Mesothelial cell of epicardium (in vitro differentiated cells): ENCODE measurements around the gene TSPAN16. TPM values are rescaled to one million over a fixed set of nuclear protein-coding genes. Genes with fewer than 3 reads are reported as not detected.

Source experiments
- DNase-seq, 2 experiments: peaks; one replicate each; pipeline ENCODE4 v3.0.0; 2021; ENCODE audit warnings: low spot score in 2 of 2; ENCODE audit not compliant: unreplicated experiment in 2 of 2
- H3K27ac Mint-ChIP-seq: 2 replicates; pipeline ENCODE4 v1.8.0; 2021; ENCODE audit warnings: mixed read lengths
- H3K27me3 Mint-ChIP-seq: 2 replicates; pipeline ENCODE4 v1.8.0; 2021; ENCODE audit warnings: low read depth, mixed read lengths
- H3K36me3 Mint-ChIP-seq: 2 replicates; pipeline ENCODE4 v1.8.0; 2021; ENCODE audit warnings: mixed read lengths
- H3K4me1 Mint-ChIP-seq: 2 replicates; pipeline ENCODE4 v1.8.0; 2021; ENCODE audit warnings: mixed read lengths
- H3K4me3 Mint-ChIP-seq: 2 replicates; pipeline ENCODE4 v1.8.0; 2021; ENCODE audit warnings: mild to moderate bottlenecking, moderate library complexity, mixed read lengths
- H3K9me3 Mint-ChIP-seq: 2 replicates; pipeline ENCODE4 v1.8.0; 2021; ENCODE audit warnings: mixed read lengths
- total RNA-seq: library from RNA; stranded (reverse); gene quantifications from 3 replicates; pipeline ENCODE4 v1.2.1, GENCODE V29; 2021
- TF ChIP-seq, protein P1 (sequence below): fragments of 200-600 bp; sonication (generic); IDR thresholded peaks from one replicate; pipeline ENCODE4 v1.5.0; 2021; ENCODE audit warnings: antibody characterized with exemption; ENCODE audit not compliant: unreplicated experiment

The TSPAN16 gene
- total RNA-seq, 1 donor from 2014 or later: not detected

GRCh38 chr19:11361771-11362731 lies 66.1 kb downstream of the TSPAN16 start:
- Mint-ChIP-seq H3K27me3 (peaks cover 48% of the 10 kb centered on the region), H3K36me3 (peaks cover 15% of the 10 kb centered on the region), H3K9me3 (no peaks in the 10 kb centered on the region), H3K4me1 (no peaks in the 10 kb centered on the region), H3K27ac (no peak overlapping the region), H3K4me3 (peak overlapping the region; percentile 39)
- TF ChIP-seq, protein P1, sequence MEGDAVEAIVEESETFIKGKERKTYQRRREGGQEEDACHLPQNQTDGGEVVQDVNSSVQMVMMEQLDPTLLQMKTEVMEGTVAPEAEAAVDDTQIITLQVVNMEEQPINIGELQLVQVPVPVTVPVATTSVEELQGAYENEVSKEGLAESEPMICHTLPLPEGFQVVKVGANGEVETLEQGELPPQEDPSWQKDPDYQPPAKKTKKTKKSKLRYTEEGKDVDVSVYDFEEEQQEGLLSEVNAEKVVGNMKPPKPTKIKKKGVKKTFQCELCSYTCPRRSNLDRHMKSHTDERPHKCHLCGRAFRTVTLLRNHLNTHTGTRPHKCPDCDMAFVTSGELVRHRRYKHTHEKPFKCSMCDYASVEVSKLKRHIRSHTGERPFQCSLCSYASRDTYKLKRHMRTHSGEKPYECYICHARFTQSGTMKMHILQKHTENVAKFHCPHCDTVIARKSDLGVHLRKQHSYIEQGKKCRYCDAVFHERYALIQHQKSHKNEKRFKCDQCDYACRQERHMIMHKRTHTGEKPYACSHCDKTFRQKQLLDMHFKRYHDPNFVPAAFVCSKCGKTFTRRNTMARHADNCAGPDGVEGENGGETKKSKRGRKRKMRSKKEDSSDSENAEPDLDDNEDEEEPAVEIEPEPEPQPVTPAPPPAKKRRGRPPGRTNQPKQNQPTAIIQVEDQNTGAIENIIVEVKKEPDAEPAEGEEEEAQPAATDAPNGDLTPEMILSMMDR: no peak
- DNase-seq: no peak

DNA sequence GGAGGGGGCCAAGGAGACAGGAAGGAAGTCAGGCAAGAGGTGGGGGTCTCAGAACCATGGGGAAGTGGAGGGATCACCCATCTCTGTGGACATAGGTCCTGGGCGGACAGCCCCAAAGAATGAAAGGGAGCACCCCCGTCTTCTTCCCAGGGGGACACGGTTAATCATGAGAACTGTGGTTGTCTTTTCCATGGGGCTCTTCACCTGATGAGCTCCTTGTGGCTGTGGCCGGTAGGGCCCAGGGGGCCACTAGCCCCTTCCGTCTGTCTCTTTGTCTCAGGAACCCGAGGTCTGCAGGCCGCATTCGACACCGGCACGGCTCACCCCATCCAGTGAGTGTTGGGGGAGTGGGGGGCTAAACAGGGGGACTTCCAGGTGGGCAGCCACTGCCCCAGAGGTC lies 67.9 kb downstream of the TSPAN16 start:
- Mint-ChIP-seq H3K4me1 (no peaks in the 10 kb centered on the region), H3K27ac (no peak overlapping the region), H3K36me3 (peaks cover 15% of the 10 kb centered on the region), H3K9me3 (no peaks in the 10 kb centered on the region), H3K27me3 (peaks cover 38% of the 10 kb centered on the region), H3K4me3 (no peak overlapping the region)
- no peak for DNase-seq
- TF ChIP-seq, protein P1: no peak

DNA sequence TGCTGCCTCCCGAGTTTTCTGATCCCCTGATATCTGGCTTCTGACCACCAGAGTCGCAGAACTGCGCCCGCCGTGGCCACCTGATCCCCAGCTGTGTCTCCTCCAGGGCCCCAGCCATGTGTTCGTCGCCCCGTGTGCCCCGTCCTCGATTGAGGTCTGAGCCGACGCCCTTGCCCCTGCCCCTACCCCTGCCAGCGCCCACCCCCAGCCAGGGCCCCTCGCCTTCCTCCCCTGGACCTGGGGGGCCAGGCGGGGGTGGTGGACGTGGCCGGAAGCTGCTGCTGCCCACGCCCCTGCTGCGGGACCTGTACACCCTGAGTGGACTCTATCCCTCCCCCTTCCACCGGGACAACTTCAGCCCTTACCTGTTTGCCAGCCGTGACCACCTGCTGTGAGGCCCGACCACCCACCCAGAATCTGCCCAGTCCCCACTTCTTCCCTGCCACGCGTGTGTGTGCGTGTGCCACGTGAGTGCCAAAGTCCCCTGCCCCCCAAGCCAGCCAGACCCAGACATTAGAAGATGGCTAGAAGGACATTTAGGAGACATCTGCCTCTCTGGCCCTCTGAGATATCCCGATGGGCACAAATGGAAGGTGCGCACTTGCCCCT lies 68.4 kb downstream of the TSPAN16 start:
- no peak for DNase-seq
- Mint-ChIP-seq H3K4me1 (no peaks in the 10 kb centered on the region), H3K9me3 (no peaks in the 10 kb centered on the region), H3K27ac (no peak overlapping the region), H3K27me3 (peaks cover 32% of the 10 kb centered on the region), H3K4me3 (no peak overlapping the region), H3K36me3 (peaks cover 11% of the 10 kb centered on the region)
- TF ChIP-seq, protein P1: no peak

DNA sequence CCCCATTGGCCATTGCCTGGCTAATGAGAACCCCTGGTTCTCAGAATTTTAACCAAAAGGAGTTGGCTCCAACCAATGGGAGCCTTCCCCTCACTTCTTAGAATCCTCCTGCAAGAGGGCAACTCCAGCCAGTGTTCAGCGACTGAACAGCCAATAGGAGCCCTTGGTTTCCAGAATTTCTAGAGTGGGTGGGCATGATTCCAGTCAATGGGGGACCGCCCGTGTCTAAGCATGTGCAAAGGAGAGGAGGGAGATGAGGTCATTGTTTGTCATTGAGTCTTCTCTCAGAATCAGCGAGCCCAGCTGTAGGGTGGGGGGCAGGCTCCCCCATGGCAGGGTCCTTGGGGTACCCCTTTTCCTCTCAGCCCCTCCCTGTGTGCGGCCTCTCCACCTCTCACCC lies 69.0 kb downstream of the TSPAN16 start:
- Mint-ChIP-seq H3K27ac (no peak overlapping the region), H3K4me3 (no peak overlapping the region), H3K9me3 (no peaks in the 10 kb centered on the region), H3K36me3 (peaks cover 7% of the 10 kb centered on the region), H3K4me1 (no peaks in the 10 kb centered on the region), H3K27me3 (peaks cover 27% of the 10 kb centered on the region)
- TF ChIP-seq, protein P1: no peak
- no peak for DNase-seq

Other genes with a start within 250 kb of the TSPAN16 start
- 89.5 to 99.2 TPM (median 95.1 TPM) in 3 replicates for gene LDLR, start 206.7 kb upstream of the TSPAN16 start, total RNA-seq
- gene SPC24, start 140.4 kb upstream of the TSPAN16 start, total RNA-seq: 16.3 to 22.0 TPM (median 20.6 TPM) in 3 replicates
- gene KANK2, start 98.6 kb upstream of the TSPAN16 start, total RNA-seq: 84.3 to 85.3 TPM (median 84.7 TPM) in 3 replicates
- 0.25 to 0.84 TPM (median 0.29 TPM) in 3 replicates for gene ANGPTL8, start 56.5 kb upstream of the TSPAN16 start, total RNA-seq
- gene DOCK6, start 33.6 kb upstream of the TSPAN16 start, total RNA-seq: 64.0 to 66.4 TPM (median 65.1 TPM) in 3 replicates
- 26.3 to 28.4 TPM (median 27.3 TPM) in 3 replicates for gene RAB3D, start 43.5 kb downstream of the TSPAN16 start, total RNA-seq
- gene TMEM205, start 50.1 kb downstream of the TSPAN16 start, total RNA-seq: 56.8 to 61.4 TPM (median 57.2 TPM) in 3 replicates
- 29.6 to 34.9 TPM (median 34.2 TPM) in 3 replicates for gene CCDC159, start 50.4 kb downstream of the TSPAN16 start, total RNA-seq
- 18.9 to 21.4 TPM (median 20.4 TPM) in 3 replicates for gene PLPPR2, start 59.3 kb downstream of the TSPAN16 start, total RNA-seq
- gene SWSAP1, start 78.5 kb downstream of the TSPAN16 start, total RNA-seq: 2.7 to 2.9 TPM (median 2.8 TPM) in 3 replicates
- 23.5 to 24.5 TPM (median 24.3 TPM) in 3 replicates for gene EPOR, start 88.2 kb downstream of the TSPAN16 start, total RNA-seq
- 80.8 to 84.8 TPM (median 82.6 TPM) in 3 replicates for gene RGL3, start 123.2 kb downstream of the TSPAN16 start, total RNA-seq
- gene ODAD3, start 139.0 kb downstream of the TSPAN16 start, total RNA-seq: 0.95 to 1.7 TPM (median 1.4 TPM) in 3 replicates
- 381 to 396 TPM (median 385 TPM) in 3 replicates for gene PRKCSH, start 139.5 kb downstream of the TSPAN16 start, total RNA-seq
- gene ELAVL3, start 184.9 kb downstream of the TSPAN16 start, total RNA-seq: 0.07 to 0.63 TPM in 2 of 3 replicates, not detected in the other
- gene ZNF653, start 209.7 kb downstream of the TSPAN16 start, total RNA-seq: 13.9 to 16.5 TPM (median 15.4 TPM) in 3 replicates
- 32.1 to 34.4 TPM (median 32.2 TPM) in 3 replicates for gene ECSIT, start 233.0 kb downstream of the TSPAN16 start, total RNA-seq
- 27.7 to 30.1 TPM (median 29.6 TPM) in 3 replicates for gene CNN1, start 242.7 kb downstream of the TSPAN16 start, total RNA-seq